ENCODE data around the gene ORMDL3.

The ORMDL3 gene

DNA sequence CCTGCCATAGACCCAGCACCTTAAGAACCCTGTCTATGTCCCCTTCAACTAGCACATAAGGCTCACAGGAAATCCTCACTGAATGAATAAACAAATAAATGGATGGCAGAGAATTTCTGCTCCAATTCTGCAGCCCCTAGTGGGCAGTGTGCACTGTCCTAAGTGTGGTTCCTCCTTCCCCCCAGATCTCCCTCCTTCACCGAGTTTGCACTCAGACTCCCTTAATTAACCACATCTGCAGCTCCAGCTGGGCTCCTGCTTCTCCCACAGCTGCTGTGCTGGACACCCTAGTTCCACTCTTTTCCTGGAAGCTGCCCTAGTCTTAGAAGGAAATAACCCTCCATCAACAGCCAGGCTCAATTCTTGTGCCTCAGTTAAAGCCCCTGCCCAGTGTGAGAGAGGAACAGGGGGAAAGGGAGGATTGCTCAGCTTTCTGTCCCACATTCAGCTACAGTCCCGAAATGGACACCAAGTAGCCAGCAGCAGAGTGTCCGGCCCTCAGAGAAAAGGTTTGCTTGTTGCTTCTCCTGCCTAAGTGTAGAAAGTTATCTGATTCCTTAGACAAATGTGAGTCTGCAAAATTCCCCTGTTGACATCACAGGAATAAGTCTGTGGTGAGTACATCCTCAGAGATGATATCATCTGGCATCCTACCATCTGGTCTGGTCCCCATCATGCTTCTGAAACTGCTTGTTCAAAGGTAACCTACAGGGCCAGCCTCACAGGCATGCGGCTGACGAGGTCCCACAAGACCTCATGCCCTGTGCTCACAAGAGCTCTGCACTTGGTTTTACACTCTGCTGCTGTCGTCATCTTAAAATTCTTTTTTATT, 12.4 kb upstream of the ORMDL3 start (continued):
- TF ChIP-seq ZNF239 (tag by site-specific recombination; IDR thresholded peaks at IDR 0.05) = no peak
- no peak for TF ChIP-seq ZNF404 (tag by site-specific recombination; IDR thresholded peaks at IDR 0.05)
- no peak for TF ChIP-seq ZXDB (tag by site-specific recombination; IDR thresholded peaks at IDR 0.05)
- no peak for TF ChIP-seq ZSCAN16 (tag by site-specific recombination; IDR thresholded peaks at IDR 0.05)
- no peak for TF ChIP-seq ZSCAN30 (tag by site-specific recombination; IDR thresholded peaks at IDR 0.05)

DNA sequence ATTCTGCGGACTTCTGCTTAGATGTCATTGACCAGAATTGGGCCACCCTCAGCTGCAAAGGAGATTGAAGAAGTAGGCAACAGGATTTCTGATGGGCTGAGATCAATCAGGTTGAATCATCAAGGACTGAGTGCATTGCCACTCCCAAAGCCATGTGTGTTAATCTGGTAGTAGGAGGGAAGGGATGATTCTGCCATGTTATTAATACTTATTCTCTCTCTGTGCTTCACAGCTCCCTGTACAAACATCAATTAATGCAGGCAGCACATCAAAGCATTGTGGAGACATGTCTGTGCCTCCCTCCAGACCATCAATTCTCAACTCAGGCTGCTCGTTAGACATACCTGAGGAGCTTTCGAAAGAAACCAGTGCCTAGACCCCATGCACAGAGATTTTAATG, 11.7 kb upstream of the ORMDL3 start:
- H3K9me3 ChIP-seq (ENCODE audit: control insufficient read depth, insufficient read depth, low read depth, low read length) = no peaks in the 10 kb centered on the region
- no peaks in the 10 kb centered on the region for H3K36me3 ChIP-seq (ENCODE audit: control insufficient read depth in 2 of 2, insufficient read depth in 1 of 2, low read length in 2 of 2)
- H3K4me1 ChIP-seq (ENCODE audit: control insufficient read depth, insufficient read depth, low read length) = peaks cover 5% of the 10 kb centered on the region; the same call in 1 of the 2 replicates
- ChIA-PET POLR2A (interaction anchor here (0.5 to 1.2 kb wide), 3 partner anchors 10 to 209 kb away, joined by 3 to 4 read pairs (median 3); no protein-coding TSS in a partner anchor), CTCF (interaction anchor here (0.6 to 3.8 kb wide), 15 partner anchors 9 to 266 kb away, joined by 3 to 35 read pairs (median 5); partner anchors contain the start of genes MIEN1 and PSMD3)
- no peak overlapping the region for H3K4me3 ChIP-seq (ENCODE audit: low read depth, low read length)
- no peak for TF ChIP-seq ZNF266 (tag by site-specific recombination; IDR thresholded peaks at IDR 0.05; ENCODE audit: low read depth)
- TF ChIP-seq ZNF830 (tag by site-specific recombination; IDR thresholded peaks at IDR 0.05; ENCODE audit: low read depth) = no peak
- TF ChIP-seq ZNF335 (tag by site-specific recombination; conservative IDR thresholded peaks at IDR 0.05) = peak; percentile 17; the same call in 1 of the 2 replicates
- H3K27ac ChIP-seq (ENCODE audit: extremely low read depth, low read depth, low read length) = no peak overlapping the region

DNA sequence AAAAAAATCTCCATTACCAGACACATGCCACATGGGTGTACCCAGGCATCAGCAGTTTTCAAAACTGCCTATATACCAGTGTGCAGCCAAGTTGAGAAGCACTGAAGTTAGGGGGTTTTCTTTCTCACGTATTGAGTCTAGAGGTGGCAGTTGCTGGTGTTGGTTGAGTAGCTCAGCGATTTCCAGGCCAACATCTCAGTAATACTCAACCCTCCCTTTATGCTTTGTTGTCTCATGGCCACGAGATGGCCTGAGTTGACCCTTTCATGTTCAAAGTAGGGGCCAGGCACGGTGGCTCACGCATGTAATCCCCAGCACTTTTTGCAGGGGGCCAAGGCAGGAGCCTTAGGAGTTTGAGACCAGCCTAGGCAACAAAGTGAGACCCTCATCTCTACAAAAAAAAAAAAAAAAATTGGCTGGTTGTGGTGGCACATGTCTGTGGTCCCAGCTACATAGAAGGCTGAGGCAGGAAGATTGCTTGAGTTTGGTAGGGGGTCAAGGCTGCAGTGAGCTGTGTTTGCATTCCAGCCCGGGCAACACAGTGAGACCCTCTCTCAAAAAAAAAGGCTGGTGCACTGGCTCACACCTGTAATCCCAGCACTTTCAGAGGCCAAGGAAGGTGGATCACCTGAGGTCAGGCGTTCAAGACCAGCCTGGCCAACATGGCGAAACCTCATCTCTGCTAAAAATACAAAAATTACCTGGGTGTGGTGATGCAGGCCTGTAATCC, 10.9 kb upstream of the ORMDL3 start:
- H3K4me1 ChIP-seq (ENCODE audit: control insufficient read depth, insufficient read depth, low read length) = peaks cover 5% of the 10 kb centered on the region; the same call in 1 of the 2 replicates
- no peak overlapping the region for H3K4me3 ChIP-seq (ENCODE audit: low read depth, low read length)
- H3K27ac ChIP-seq (ENCODE audit: extremely low read depth, low read depth, low read length) = no peak overlapping the region
- H3K9me3 ChIP-seq (ENCODE audit: control insufficient read depth, insufficient read depth, low read depth, low read length) = no peaks in the 10 kb centered on the region
- ChIA-PET CTCF (interaction anchor here (0.6 to 3.8 kb wide), 12 partner anchors 9 to 235 kb away, joined by 3 to 35 read pairs (median 6); partner anchors contain the start of gene PSMD3), POLR2A (interaction anchor here (1.0 kb wide), 1 partner anchor 9 kb away, joined by 3 read pairs; no protein-coding TSS in a partner anchor)
- TF ChIP-seq ZBTB7A (tag by site-specific recombination; IDR thresholded peaks at IDR 0.05; ENCODE audit: low read depth) (no peak), ZNF248 (tag by site-specific recombination; IDR thresholded peaks at IDR 0.05) (no peak), ZNF544 (tag by site-specific recombination; IDR thresholded peaks at IDR 0.05) (no peak)
- TF ChIP-seq, protein P1, sequence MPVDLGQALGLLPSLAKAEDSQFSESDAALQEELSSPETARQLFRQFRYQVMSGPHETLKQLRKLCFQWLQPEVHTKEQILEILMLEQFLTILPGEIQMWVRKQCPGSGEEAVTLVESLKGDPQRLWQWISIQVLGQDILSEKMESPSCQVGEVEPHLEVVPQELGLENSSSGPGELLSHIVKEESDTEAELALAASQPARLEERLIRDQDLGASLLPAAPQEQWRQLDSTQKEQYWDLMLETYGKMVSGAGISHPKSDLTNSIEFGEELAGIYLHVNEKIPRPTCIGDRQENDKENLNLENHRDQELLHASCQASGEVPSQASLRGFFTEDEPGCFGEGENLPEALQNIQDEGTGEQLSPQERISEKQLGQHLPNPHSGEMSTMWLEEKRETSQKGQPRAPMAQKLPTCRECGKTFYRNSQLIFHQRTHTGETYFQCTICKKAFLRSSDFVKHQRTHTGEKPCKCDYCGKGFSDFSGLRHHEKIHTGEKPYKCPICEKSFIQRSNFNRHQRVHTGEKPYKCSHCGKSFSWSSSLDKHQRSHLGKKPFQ (tag by site-specific recombination; IDR thresholded peaks at IDR 0.05) = no peak
- H3K36me3 ChIP-seq (ENCODE audit: control insufficient read depth in 2 of 2, insufficient read depth in 1 of 2, low read length in 2 of 2) = no peaks in the 10 kb centered on the region

DNA sequence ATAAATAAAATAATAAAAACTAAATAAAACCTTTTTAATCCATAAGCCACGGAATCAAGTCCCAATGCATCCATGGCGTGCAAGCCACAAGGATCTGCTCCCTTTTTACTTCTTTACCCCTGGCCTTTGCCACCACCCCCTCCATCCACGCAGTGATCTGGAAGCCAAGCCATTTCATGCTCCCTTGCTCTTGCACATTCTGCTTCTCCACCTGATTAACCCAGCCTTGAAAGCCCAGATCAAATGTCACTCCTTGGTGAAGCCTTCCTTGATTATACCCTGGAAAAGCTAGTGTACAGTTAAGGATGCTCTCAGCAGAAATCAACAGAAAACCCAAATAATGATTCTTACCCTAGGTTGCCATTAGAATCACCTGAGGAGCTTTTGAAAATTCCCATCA, 10.0 kb upstream of the ORMDL3 start:
- no peaks in the 10 kb centered on the region for H3K36me3 ChIP-seq (ENCODE audit: control insufficient read depth in 2 of 2, insufficient read depth in 1 of 2, low read length in 2 of 2)
- H3K4me3 ChIP-seq (ENCODE audit: low read depth, low read length) = no peak overlapping the region
- peaks cover 5% of the 10 kb centered on the region; the same call in 1 of the 2 replicates for H3K4me1 ChIP-seq (ENCODE audit: control insufficient read depth, insufficient read depth, low read length)
- no peak for TF ChIP-seq ZNF302 (tag by site-specific recombination; IDR thresholded peaks at IDR 0.05; ENCODE audit: low read depth)
- TF ChIP-seq GLI2 (tag by site-specific recombination; IDR thresholded peaks at IDR 0.05; ENCODE audit: borderline replicate concordance, low read depth) = no peak
- no peak for TF ChIP-seq ZNF416 (tag by site-specific recombination; IDR thresholded peaks at IDR 0.05)
- peak; percentile 48; the same call in 1 of the 2 replicates for TF ChIP-seq ZBTB17 (tag by site-specific recombination; IDR thresholded peaks at IDR 0.05)
- TF ChIP-seq, protein P2, sequence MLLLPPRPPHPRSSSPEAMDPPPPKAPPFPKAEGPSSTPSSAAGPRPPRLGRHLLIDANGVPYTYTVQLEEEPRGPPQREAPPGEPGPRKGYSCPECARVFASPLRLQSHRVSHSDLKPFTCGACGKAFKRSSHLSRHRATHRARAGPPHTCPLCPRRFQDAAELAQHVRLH (tag by site-specific recombination; IDR thresholded peaks at IDR 0.05) = no peak
- peak; percentile 31; the same call in 1 of the 2 replicates for TF ChIP-seq ZNF600 (tag by site-specific recombination; IDR thresholded peaks at IDR 0.05)
- TF ChIP-seq, protein P3, sequence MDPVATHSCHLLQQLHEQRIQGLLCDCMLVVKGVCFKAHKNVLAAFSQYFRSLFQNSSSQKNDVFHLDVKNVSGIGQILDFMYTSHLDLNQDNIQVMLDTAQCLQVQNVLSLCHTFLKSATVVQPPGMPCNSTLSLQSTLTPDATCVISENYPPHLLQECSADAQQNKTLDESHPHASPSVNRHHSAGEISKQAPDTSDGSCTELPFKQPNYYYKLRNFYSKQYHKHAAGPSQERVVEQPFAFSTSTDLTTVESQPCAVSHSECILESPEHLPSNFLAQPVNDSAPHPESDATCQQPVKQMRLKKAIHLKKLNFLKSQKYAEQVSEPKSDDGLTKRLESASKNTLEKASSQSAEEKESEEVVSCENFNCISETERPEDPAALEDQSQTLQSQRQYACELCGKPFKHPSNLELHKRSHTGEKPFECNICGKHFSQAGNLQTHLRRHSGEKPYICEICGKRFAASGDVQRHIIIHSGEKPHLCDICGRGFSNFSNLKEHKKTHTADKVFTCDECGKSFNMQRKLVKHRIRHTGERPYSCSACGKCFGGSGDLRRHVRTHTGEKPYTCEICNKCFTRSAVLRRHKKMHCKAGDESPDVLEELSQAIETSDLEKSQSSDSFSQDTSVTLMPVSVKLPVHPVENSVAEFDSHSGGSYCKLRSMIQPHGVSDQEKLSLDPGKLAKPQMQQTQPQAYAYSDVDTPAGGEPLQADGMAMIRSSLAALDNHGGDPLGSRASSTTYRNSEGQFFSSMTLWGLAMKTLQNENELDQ (tag by site-specific recombination; IDR thresholded peaks at IDR 0.05; ENCODE audit: low read depth) = no peak
- no peak for TF ChIP-seq ZNF660 (tag by site-specific recombination; IDR thresholded peaks at IDR 0.05)
- no peak for TF ChIP-seq ZNF837 (tag by site-specific recombination; IDR thresholded peaks at IDR 0.05)
- TF ChIP-seq ZNF394 (tag by site-specific recombination; IDR thresholded peaks at IDR 0.05; ENCODE audit: borderline replicate concordance) = peak; percentile 23; the same call in 1 of the 2 replicates
- TF ChIP-seq ZNF10 (tag by site-specific recombination; IDR thresholded peaks at IDR 0.05) = peak; percentile 83
- H3K27ac ChIP-seq (ENCODE audit: extremely low read depth, low read depth, low read length) = no peak overlapping the region
- POLR2A ChIA-PET = no interaction called here
- CTCF ChIA-PET = interaction anchor here (0.6 to 3.8 kb wide), 4 partner anchors 15 to 98 kb away, joined by 3 to 35 read pairs (median 4); no protein-coding TSS in a partner anchor
- no peaks in the 10 kb centered on the region for H3K9me3 ChIP-seq (ENCODE audit: control insufficient read depth, insufficient read depth, low read depth, low read length)
